MCF 10A (cell line): ENCODE data around the gene CDH12. TPM values are rescaled to one million over a fixed set of nuclear protein-coding genes. Genes with fewer than 3 reads are reported as not detected.
"Not testable (repeated sequence)": the region's sequence is repeated elsewhere in the genome, so short reads cannot be mapped to it uniquely, and the experiment has no call there.

ENCODE experiments used
- BruUV-seq: library from RNA; stranded (reverse); fragments of 400-500 nt; replicated peaks from 2 replicates; lab custom pipeline; 2021; lab: Mats Ljungman, UMichigan
- CTCF ChIA-PET: fragments of 300-600 bp; sonication (Branson Sonifier 250); formaldehyde crosslinking; extraction: SDS; loops from one replicate; lab custom pipeline; 2021; ENCODE audit warnings: antibody characterized with exemption, inconsistent platforms; lab: Yijun Ruan, JAX
- POLR2A ChIA-PET: fragments of 300-600, 350-650 bp; sonication (Branson Sonifier 250); formaldehyde crosslinking; extraction: SDS; loops from one replicate; lab custom pipeline; 2020; ENCODE audit warnings: antibody characterized with exemption, inconsistent platforms; lab: Yijun Ruan, JAX
- DNase-seq: peaks from one replicate; pipeline ENCODE4 v3.0.0-alpha.2; 2018; ENCODE audit not compliant: unreplicated experiment
- H3K27ac Mint-ChIP-seq: one replicate; pipeline ENCODE4 v1.8.0; 2022; ENCODE audit warnings: mild to moderate bottlenecking, low read depth, mixed read lengths; ENCODE audit not compliant: unreplicated experiment
- H3K27me3 Mint-ChIP-seq: one replicate; pipeline ENCODE4 v1.8.0; 2022; ENCODE audit warnings: mixed read lengths; ENCODE audit not compliant: insufficient read depth, unreplicated experiment
- H3K36me3 Mint-ChIP-seq: one replicate; pipeline ENCODE4 v1.8.0; 2022; ENCODE audit warnings: mild to moderate bottlenecking, moderate library complexity, mixed read lengths; ENCODE audit not compliant: insufficient read depth, unreplicated experiment
- H3K4me1 Mint-ChIP-seq: one replicate; pipeline ENCODE4 v1.8.0; 2022; ENCODE audit warnings: mixed read lengths; ENCODE audit not compliant: insufficient read depth, unreplicated experiment
- H3K4me3 Mint-ChIP-seq: one replicate; pipeline ENCODE4 v1.8.0; 2022; ENCODE audit warnings: mild to moderate bottlenecking, moderate library complexity, mixed read lengths; ENCODE audit not compliant: unreplicated experiment
- H3K9me3 Mint-ChIP-seq: one replicate; pipeline ENCODE4 v1.8.0; 2022; ENCODE audit warnings: mixed read lengths; ENCODE audit not compliant: unreplicated experiment
- intact Hi-C: fragments of 100-400 bp; cut with micrococcal nuclease; formaldehyde crosslinking; loops from 2 replicates; pipeline ENCODE4 v1.14.1; 2022
- total RNA-seq: library from RNA; stranded (reverse); gene quantifications from 2 replicates; pipeline ENCODE4 v1.2.3, GENCODE V29; 2022
- TF ChIP-seq, protein P1 (sequence below): fragments of 200-600 bp; IDR thresholded peaks from one replicate; pipeline ENCODE4 v1.8.0; 2022; ENCODE audit warnings: antibody characterized with exemption, mild to moderate bottlenecking; ENCODE audit not compliant: unreplicated experiment

The CDH12 gene
- total RNA-seq, 1 experiment from 2014 or later = not detected

GRCh38 chr5:22151801-22152200 is 701.3 kb downstream of the CDH12 start:
- DNase-seq, H3K4me1 Mint-ChIP-seq, H3K36me3 Mint-ChIP-seq, H3K9me3 Mint-ChIP-seq, intact Hi-C loops, BruUV-seq, CTCF ChIA-PET, H3K27ac Mint-ChIP-seq, H3K4me3 Mint-ChIP-seq, POLR2A ChIA-PET, H3K27me3 Mint-ChIP-seq: not testable (repeated sequence)

DNA sequence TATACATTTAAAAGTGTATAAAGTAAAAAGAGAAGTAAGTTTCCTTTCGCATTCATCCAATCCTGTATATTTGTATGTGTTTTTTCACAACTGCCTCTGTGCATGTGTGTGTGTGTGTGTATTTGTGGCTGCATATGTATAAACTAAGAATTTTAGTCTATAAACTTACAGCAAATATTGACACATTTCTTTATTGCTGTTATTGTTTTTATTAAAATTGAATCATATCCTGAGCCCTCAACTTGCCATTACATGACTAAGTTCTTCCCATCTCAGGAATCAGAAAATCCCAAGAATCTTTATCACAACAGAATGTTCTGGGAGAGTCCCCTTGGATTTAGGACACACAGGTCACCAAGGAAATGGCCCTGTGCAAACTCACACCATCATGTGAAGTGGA is 712.7 kb downstream of the CDH12 start:
- intact Hi-C loops, BruUV-seq, H3K9me3 Mint-ChIP-seq, H3K36me3 Mint-ChIP-seq, DNase-seq, CTCF ChIA-PET, H3K27ac Mint-ChIP-seq, H3K27me3 Mint-ChIP-seq, POLR2A ChIA-PET, H3K4me3 Mint-ChIP-seq, H3K4me1 Mint-ChIP-seq: not testable (repeated sequence)

DNA sequence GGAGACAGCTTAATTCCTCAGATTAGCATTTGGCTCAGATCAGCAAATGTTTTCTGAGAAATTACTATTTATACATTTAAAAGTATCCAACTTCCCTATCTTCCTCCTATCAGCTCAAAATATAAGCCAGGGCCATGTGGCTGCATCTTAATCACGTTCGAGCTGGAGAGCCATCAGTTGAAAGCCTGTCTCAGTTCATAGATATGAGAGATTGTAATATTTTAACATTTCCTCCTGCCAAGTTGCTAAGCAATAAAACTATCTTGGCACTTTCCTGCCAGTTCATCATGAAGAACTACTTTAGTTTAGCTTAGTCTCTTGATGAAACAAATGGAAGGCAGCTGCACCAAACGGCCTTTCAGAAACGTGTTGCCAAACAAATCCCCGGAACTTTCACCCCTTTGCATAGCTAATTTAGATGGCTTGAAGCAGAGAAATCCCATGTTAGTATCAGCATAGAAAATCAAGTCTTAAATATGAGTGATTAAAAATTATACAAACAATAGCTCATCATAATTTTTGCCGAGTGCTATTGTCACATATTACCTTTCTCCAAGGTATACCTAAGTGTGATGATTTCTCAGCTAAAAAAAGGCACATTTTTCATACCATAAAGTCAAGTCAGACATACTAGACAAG is 713.4 kb downstream of the CDH12 start:
- H3K9me3 Mint-ChIP-seq, CTCF ChIA-PET, H3K27ac Mint-ChIP-seq, H3K36me3 Mint-ChIP-seq, DNase-seq, H3K4me1 Mint-ChIP-seq, POLR2A ChIA-PET, H3K4me3 Mint-ChIP-seq, H3K27me3 Mint-ChIP-seq, BruUV-seq, intact Hi-C loops: not testable (repeated sequence)

GRCh38 chr5:22111320-22111719 is 741.8 kb downstream of the CDH12 start:
- H3K9me3 Mint-ChIP-seq = no peaks in the 10 kb centered on the region
- H3K27ac Mint-ChIP-seq = no peak overlapping the region
- ChIA-PET POLR2A (no interaction called here), CTCF (no interaction called here)
- no peaks in the 10 kb centered on the region for H3K4me1 Mint-ChIP-seq
- BruUV-seq = no TSS peak
- H3K27me3 Mint-ChIP-seq = no peaks in the 10 kb centered on the region
- H3K36me3 Mint-ChIP-seq = no peaks in the 10 kb centered on the region
- no peak for DNase-seq
- no peak overlapping the region for H3K4me3 Mint-ChIP-seq
- intact Hi-C loops = no loop called here
- TF ChIP-seq, protein P1, sequence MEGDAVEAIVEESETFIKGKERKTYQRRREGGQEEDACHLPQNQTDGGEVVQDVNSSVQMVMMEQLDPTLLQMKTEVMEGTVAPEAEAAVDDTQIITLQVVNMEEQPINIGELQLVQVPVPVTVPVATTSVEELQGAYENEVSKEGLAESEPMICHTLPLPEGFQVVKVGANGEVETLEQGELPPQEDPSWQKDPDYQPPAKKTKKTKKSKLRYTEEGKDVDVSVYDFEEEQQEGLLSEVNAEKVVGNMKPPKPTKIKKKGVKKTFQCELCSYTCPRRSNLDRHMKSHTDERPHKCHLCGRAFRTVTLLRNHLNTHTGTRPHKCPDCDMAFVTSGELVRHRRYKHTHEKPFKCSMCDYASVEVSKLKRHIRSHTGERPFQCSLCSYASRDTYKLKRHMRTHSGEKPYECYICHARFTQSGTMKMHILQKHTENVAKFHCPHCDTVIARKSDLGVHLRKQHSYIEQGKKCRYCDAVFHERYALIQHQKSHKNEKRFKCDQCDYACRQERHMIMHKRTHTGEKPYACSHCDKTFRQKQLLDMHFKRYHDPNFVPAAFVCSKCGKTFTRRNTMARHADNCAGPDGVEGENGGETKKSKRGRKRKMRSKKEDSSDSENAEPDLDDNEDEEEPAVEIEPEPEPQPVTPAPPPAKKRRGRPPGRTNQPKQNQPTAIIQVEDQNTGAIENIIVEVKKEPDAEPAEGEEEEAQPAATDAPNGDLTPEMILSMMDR = no peak

DNA sequence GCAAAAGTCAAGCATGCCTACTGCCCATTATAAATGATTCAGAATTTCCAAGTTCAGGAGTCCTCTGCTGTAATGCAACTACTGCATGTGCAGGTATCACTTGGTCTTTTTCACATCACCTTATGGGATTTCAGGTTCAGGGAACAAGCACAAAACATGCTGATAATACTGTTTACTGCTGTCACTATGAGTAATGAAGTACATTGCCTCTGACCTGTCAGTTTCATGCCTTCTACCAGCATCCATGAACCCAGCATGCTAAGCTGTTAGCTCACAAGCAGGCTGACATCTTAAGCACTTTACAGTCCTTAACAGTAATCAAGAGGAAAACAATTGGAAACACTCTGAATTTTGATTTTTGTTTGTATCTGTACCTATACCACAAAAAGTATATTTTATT is 743.8 kb downstream of the CDH12 start:
- Mint-ChIP-seq H3K27ac (no peak overlapping the region), H3K27me3 (no peaks in the 10 kb centered on the region), H3K4me1 (no peaks in the 10 kb centered on the region), H3K4me3 (no peak overlapping the region), H3K9me3 (no peaks in the 10 kb centered on the region), H3K36me3 (no peaks in the 10 kb centered on the region)
- CTCF ChIA-PET = interaction anchor here (0.5 kb wide), 1 partner anchor 46 kb away, joined by 3 read pairs; no protein-coding TSS in a partner anchor
- BruUV-seq = no TSS peak
- no peak for DNase-seq
- POLR2A ChIA-PET = no interaction called here
- TF ChIP-seq, protein P1 = no peak
- intact Hi-C loops = no loop called here
